Keratinocyte (primary cell): ENCODE measurements around the gene SLC41A1. TPM values are rescaled to one million over a fixed set of nuclear protein-coding genes. Genes with fewer than 3 reads are reported as not detected.

Experiments
- DNase-seq: peaks from one replicate; pipeline ENCODE4 v3.0.0-alpha.2; 2011; ENCODE audit warnings: low read depth, missing footprints, low spot score
- FAIRE-seq: peaks from 2 replicates; lab custom pipeline; 2011; peaks lifted over from hg19 to GRCh38; lab: Jason Lieb, UNC
- H2AFZ ChIP-seq: 2 replicates; pipeline ENCODE4 v1.6.0; 2012; ENCODE audit warnings: low read length, control low read depth, inconsistent platforms; ENCODE audit not compliant: control insufficient read depth
- H3K27ac ChIP-seq: 2 replicates; pipeline ENCODE4 v1.5.1; 2011; ENCODE audit warnings: low read length; ENCODE audit not compliant: control insufficient read depth, insufficient read depth
- H3K27me3 ChIP-seq: 3 replicates; pipeline ENCODE4 v1.6.0; 2011; ENCODE audit warnings: low read length; ENCODE audit not compliant: control insufficient read depth, insufficient read depth; ENCODE audit errors: extremely low read depth
- H3K36me3 ChIP-seq, 2 experiments: 2 replicates in 1 of 2; 3 replicates in 1 of 2; pipeline ENCODE4 v1.5.1; 2011; ENCODE audit warnings: low read length in 2 of 2, mild to moderate bottlenecking in 1 of 2; ENCODE audit not compliant: control insufficient read depth in 2 of 2, insufficient read depth in 2 of 2; ENCODE audit errors: extremely low read depth in 1 of 2
- H3K4me1 ChIP-seq: 3 replicates; pipeline ENCODE4 v1.5.1; 2011; ENCODE audit warnings: low read length; ENCODE audit not compliant: control insufficient read depth, insufficient read depth; ENCODE audit errors: extremely low read depth
- H3K4me2 ChIP-seq: 3 replicates; pipeline ENCODE4 v1.6.0; 2011; ENCODE audit warnings: low read depth, low read length; ENCODE audit not compliant: control insufficient read depth, insufficient read depth; ENCODE audit errors: extremely low read depth
- H3K4me3 ChIP-seq, 3 experiments: fragments of 200-600 bp in 1 of 3; sonication (generic) in 1 of 3; 2 replicates in 2 of 3; 3 replicates in 1 of 3; pipeline ENCODE4 v1.5.1; 2011 to 2016; ENCODE audit warnings: low read length in 3 of 3, mild to moderate bottlenecking in 3 of 3, control low read depth in 2 of 3, inconsistent platforms in 1 of 3, low read depth in 1 of 3, mixed read lengths in 1 of 3, mixed run types in 1 of 3, moderate library complexity in 1 of 3; ENCODE audit not compliant: control insufficient read depth in 2 of 3, insufficient read depth in 2 of 3; ENCODE audit errors: extremely low read depth in 1 of 3
- H3K79me2 ChIP-seq: 2 replicates; pipeline ENCODE4 v1.6.0; 2012; ENCODE audit warnings: low read length; ENCODE audit not compliant: control insufficient read depth, insufficient read depth
- H3K9ac ChIP-seq: 3 replicates; pipeline ENCODE4 v1.6.0; 2011; ENCODE audit warnings: low read length; ENCODE audit not compliant: control insufficient read depth, insufficient read depth; ENCODE audit errors: extremely low read depth
- H3K9me1 ChIP-seq: 3 replicates; pipeline ENCODE4 v1.6.0; 2011; ENCODE audit warnings: low read length; ENCODE audit not compliant: control insufficient read depth, insufficient read depth; ENCODE audit errors: extremely low read depth
- H3K9me3 ChIP-seq: 2 replicates; pipeline ENCODE4 v1.5.1; 2012; ENCODE audit warnings: low read depth, low read length; ENCODE audit not compliant: control insufficient read depth
- H4K20me1 ChIP-seq: 3 replicates; pipeline ENCODE4 v1.6.0; 2011; ENCODE audit warnings: low read length; ENCODE audit not compliant: control insufficient read depth, insufficient read depth; ENCODE audit errors: extremely low read depth
- EZH2 ChIP-seq: IDR thresholded peaks from one replicate; pipeline ENCODE4 v1.6.1; 2012; ENCODE audit warnings: inconsistent platforms, mild to moderate bottlenecking, low read length, moderate library complexity
- dilution Hi-C: fragments of 300-500 bp; cut with MboI; formaldehyde crosslinking; loops from one replicate; pipeline ENCODE4 v1.7.0; 2020; ENCODE audit warnings: low sequenced_read_pairs; ENCODE audit not compliant: extremely low pct_ligation_motif_present
- polyA plus RNA-seq, 5 experiments: library from polyadenylated mRNA; depleted of rRNA in 3 of 5; stranded (reverse) in 3 of 5; stranded (forward) in 1 of 5; unstranded in 1 of 5; fragments of >200 nt; gene quantifications; 1 replicate in 1 of 5; 2 replicates in 3 of 5; 3 replicates in 1 of 5; pipeline versions ENCODE4 v1.2.1 to v1.2.3, GENCODE V29; 2011 to 2012; ENCODE audit warnings: missing spikeins in 2 of 5, low read depth in 1 of 5, low replicate concordance in 1 of 5
- TF ChIP-seq, protein P1 (sequence below), 3 experiments: IDR thresholded peaks in 1 of 3; conservative IDR thresholded peaks in 1 of 3; optimal IDR thresholded peaks in 1 of 3; 2 replicates in 2 of 3; 3 replicates in 1 of 3; pipeline versions ENCODE3 to v1.5.1; 2011; ENCODE audit warnings: low read length in 3 of 3, mild to moderate bottlenecking in 3 of 3, moderate library complexity in 2 of 3, control low read depth in 1 of 3, inconsistent platforms in 1 of 3; ENCODE audit not compliant: insufficient read depth in 2 of 3; ENCODE audit errors: extremely low read depth in 1 of 3

SLC41A1 gene
- polyA plus RNA-seq, 1 donor (not counting 4 experiments of a cell fraction or from before 2014, with no cell fraction given) = 21.7 TPM

DNA sequence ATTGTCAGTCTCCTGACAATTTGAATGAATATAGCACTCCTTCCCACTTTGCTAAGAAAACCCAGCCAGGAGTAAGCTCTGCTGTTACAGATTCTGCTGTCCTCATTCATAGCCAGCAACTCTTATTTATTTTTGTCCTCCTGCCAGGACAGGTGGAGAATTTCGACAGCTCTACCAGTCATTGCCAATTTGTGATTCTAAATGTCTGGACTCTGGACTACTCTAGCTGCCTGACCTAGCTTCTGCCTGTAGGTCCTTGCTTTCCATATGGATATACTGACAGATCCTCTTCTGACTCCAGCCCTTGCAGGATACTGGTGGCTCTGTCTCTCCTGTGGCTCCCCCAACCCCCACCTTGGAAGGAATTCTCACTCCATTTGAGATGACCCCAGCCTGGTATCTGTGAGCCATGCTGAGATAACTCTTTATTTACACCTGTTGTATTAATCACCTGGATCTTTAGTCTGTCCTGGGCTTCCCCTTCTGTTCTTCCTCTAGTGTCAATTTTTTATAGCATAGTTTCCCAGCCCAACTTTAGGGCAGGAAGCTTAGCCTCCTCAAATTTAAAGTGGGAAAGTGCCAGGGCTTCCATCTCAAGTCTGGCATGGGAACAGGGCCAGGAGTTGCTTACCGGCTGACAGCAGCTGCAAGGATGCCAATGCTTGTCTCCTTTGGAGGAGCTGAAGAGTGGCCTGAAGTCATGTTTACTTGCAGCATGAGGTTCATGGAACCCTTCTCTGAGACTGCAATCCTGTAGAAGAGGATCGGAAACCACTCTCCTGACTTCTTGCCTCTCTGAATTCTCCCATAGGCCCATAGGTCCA is 30.2 kb upstream of the SLC41A1 start:
- DNase-seq = no peak
- H3K27ac ChIP-seq = no peak overlapping the region
- no peak overlapping the region for H3K4me2 ChIP-seq
- no peak overlapping the region for H2AFZ ChIP-seq
- H3K36me3 ChIP-seq = no peaks in the 10 kb centered on the region
- no peak for TF ChIP-seq EZH2
- TF ChIP-seq, protein P1, sequence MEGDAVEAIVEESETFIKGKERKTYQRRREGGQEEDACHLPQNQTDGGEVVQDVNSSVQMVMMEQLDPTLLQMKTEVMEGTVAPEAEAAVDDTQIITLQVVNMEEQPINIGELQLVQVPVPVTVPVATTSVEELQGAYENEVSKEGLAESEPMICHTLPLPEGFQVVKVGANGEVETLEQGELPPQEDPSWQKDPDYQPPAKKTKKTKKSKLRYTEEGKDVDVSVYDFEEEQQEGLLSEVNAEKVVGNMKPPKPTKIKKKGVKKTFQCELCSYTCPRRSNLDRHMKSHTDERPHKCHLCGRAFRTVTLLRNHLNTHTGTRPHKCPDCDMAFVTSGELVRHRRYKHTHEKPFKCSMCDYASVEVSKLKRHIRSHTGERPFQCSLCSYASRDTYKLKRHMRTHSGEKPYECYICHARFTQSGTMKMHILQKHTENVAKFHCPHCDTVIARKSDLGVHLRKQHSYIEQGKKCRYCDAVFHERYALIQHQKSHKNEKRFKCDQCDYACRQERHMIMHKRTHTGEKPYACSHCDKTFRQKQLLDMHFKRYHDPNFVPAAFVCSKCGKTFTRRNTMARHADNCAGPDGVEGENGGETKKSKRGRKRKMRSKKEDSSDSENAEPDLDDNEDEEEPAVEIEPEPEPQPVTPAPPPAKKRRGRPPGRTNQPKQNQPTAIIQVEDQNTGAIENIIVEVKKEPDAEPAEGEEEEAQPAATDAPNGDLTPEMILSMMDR (optimal IDR thresholded peaks at IDR 0.05 in 1 of 3, IDR thresholded peaks at IDR 0.05 in 1 of 3, conservative IDR thresholded peaks at IDR 0.05 in 1 of 3; ENCODE audit: extremely low read depth in 1 of 3, insufficient read depth in 2 of 3, low read length in 3 of 3) = no peak
- H3K9me1 ChIP-seq = no peaks in the 10 kb centered on the region
- H3K79me2 ChIP-seq = no peaks in the 10 kb centered on the region
- no peaks in the 10 kb centered on the region for H3K9me3 ChIP-seq
- no peak overlapping the region for H3K4me3 ChIP-seq
- H3K9ac ChIP-seq = no peak overlapping the region
- dilution Hi-C loops = no loop called here
- no peak for FAIRE-seq
- peaks cover 8% of the 10 kb centered on the region for H3K27me3 ChIP-seq
- H3K4me1 ChIP-seq = no peaks in the 10 kb centered on the region
- H4K20me1 ChIP-seq = no peaks in the 10 kb centered on the region

DNA sequence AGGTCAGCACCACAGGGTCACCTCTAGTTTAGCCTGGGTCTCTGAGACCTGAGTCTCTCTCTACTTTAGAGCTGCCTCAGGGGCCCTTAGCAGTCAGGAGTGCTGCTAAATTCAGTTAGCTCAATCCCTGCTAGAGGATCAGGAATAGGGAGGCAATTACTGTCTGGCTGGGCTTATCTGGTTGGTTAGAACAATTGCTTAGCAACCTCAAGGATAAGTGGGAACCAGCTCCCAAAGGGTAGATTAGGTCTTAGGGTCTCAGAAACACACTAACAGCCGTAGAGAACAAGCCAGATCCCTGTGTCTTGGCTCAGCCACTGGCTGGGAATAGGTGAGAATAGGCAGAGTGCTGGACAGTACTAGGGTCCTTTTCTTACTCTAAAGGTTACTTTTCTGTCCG is 29.2 kb upstream of the SLC41A1 start:
- Histone ChIP-seq H4K20me1 (no peaks in the 10 kb centered on the region), H2AFZ (no peak overlapping the region), H3K9me3 (no peaks in the 10 kb centered on the region), H3K4me1 (no peaks in the 10 kb centered on the region), H3K9me1 (no peaks in the 10 kb centered on the region), H3K4me3 (no peak overlapping the region), H3K4me2 (no peak overlapping the region), H3K9ac (no peak overlapping the region), H3K27ac (no peak overlapping the region), H3K79me2 (no peaks in the 10 kb centered on the region), H3K36me3 (no peaks in the 10 kb centered on the region), H3K27me3 (peaks cover 8% of the 10 kb centered on the region)
- FAIRE-seq = no peak
- dilution Hi-C loops = no loop called here
- no peak for TF ChIP-seq EZH2
- DNase-seq = no peak
